ENCODE data around the gene ARID1B. TPM values are rescaled to one million over a fixed set of nuclear protein-coding genes. Genes with fewer than 3 reads are reported as not detected.

ARID1B gene
- total RNA-seq, 2 donors from 2014 or later: 43.9 to 44.6 TPM

GRCh38 chr6:157104803-157105202, 327.6 kb downstream of the ARID1B start:
- H3K9me3 ChIP-seq: no peaks in the 10 kb centered on the region
- H3K27ac ChIP-seq: no peak overlapping the region
- H3K4me1 ChIP-seq: peaks cover 0 to 46% of the 10 kb centered on the region in 2 donors
- no peak for DNase-seq (ENCODE audit: low spot score)
- no peaks in the 10 kb centered on the region for H3K36me3 ChIP-seq
- no peak for TF ChIP-seq CTCF (IDR thresholded peaks at IDR 0.05)
- no peak overlapping the region for H3K4me3 ChIP-seq
- H3K27me3 ChIP-seq: no peaks in the 10 kb centered on the region

- H3K4me1 ChIP-seq: peaks cover 0 to 36% of the 10 kb centered on the region in 2 donors
- no peak for DNase-seq (ENCODE audit: low spot score)
- no peaks in the 10 kb centered on the region for H3K27me3 ChIP-seq
- no peak overlapping the region for H3K4me3 ChIP-seq
- no peak overlapping the region for H3K27ac ChIP-seq
- no peaks in the 10 kb centered on the region for H3K9me3 ChIP-seq
- TF ChIP-seq CTCF (IDR thresholded peaks at IDR 0.05): no peak
- H3K36me3 ChIP-seq: no peaks in the 10 kb centered on the region
Measured at GRCh38 chr6:157106487-157106886, 329.3 kb downstream of the ARID1B start.

DNA sequence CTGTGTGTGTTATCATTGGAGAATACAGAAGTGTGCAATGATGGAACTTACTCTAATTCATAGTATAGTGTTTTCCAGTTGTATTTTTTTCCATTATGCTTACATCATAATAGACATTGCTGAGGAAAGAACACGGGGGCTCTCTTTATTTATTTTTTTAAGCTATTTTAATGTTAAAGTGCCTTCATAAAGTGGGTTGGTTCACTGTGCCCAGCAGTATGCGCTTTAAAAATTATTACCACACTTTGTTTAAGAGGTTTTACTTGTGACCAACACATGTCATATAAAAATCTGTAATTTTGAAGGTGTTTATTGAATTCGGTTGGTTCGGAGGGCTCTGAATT, 330.4 kb downstream of the ARID1B start:
- no peaks in the 10 kb centered on the region for H3K36me3 ChIP-seq
- H3K4me3 ChIP-seq: no peak overlapping the region
- H3K27ac ChIP-seq: no peak overlapping the region
- DNase-seq (ENCODE audit: low spot score): no peak
- no peaks in the 10 kb centered on the region for H3K27me3 ChIP-seq
- H3K9me3 ChIP-seq: no peaks in the 10 kb centered on the region
- peaks cover 0 to 36% of the 10 kb centered on the region in 2 donors for H3K4me1 ChIP-seq
- TF ChIP-seq CTCF (IDR thresholded peaks at IDR 0.05): no peak

DNA sequence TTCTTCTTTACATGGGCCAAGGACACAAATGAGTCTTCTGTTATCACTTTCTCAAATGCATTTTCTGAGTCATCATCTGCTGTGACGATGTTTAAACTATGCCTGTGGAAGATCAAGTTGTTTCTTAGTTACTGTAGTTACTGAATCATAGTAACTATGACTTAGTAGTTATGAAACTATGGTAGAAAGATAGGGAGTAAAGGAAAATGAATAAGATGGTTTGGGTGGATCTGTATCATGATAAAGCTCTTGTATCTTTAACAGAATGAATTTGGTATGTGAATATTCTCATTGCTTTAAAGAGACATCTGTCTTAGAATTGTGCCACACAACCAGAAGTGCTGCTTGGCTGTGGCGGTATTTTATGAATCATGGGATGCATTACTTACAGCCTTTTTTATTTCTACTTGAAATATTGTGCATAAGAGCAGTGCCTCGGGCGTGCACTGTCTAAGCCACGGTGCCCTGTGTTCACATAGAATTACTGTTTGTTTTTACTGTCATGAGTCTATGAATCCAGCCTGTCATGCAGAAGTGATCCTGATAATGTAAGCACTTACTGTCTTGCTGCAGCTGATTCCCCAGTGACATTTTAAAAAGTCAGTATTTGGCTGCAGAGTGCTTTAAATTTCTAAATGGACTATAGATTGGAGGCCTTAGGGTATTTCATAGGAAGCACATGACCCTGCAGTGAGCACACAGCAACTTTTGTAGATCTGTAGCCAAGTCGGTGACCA, 330.9 kb downstream of the ARID1B start:
- DNase-seq (ENCODE audit: low spot score): no peak
- H3K27ac ChIP-seq: no peak overlapping the region

GRCh38 chr6:157108923-157109322, 331.7 kb downstream of the ARID1B start:
- TF ChIP-seq CTCF (IDR thresholded peaks at IDR 0.05): no peak
- Histone ChIP-seq H3K36me3 (peaks cover 6% of the 10 kb centered on the region), H3K27me3 (no peaks in the 10 kb centered on the region), H3K27ac (no peak overlapping the region), H3K9me3 (no peaks in the 10 kb centered on the region), H3K4me1 (peaks cover 0 to 36% of the 10 kb centered on the region in 2 donors), H3K4me3 (no peak overlapping the region)
- no peak for DNase-seq (ENCODE audit: low spot score)

More for the DNA sequence above, 330.9 kb downstream of the ARID1B start:
- no peak for TF ChIP-seq CTCF (IDR thresholded peaks at IDR 0.05)
- Histone ChIP-seq H3K9me3 (no peaks in the 10 kb centered on the region), H3K4me1 (peaks cover 0 to 36% of the 10 kb centered on the region in 2 donors), H3K4me3 (no peak overlapping the region), H3K27me3 (no peaks in the 10 kb centered on the region), H3K36me3 (peaks cover 1% of the 10 kb centered on the region)

DNA sequence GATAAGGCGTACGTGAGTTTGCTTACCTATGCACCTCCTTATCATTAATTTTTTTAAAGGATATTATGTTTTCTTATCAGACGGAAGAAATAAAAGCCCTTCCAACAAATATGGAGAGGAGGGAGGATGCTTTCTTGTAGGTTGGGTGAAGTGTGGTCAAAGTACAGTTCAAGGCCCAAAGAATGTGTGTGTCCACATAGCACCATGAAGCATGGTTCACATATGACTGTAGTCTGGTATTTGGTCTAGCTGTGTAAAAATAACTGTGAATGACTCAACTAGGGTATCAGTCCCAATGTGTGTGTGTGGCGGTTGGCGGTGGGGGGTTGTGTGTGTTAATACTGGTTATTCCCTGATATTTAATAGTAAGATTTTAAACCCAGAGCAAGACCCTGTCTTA, 333.4 kb downstream of the ARID1B start:
- DNase-seq (ENCODE audit: low spot score): no peak
- peaks cover 0 to 36% of the 10 kb centered on the region in 2 donors for H3K4me1 ChIP-seq
- H3K27ac ChIP-seq: no peak overlapping the region
- no peak overlapping the region for H3K4me3 ChIP-seq
- no peaks in the 10 kb centered on the region for H3K9me3 ChIP-seq
- TF ChIP-seq CTCF (IDR thresholded peaks at IDR 0.05): no peak
- no peaks in the 10 kb centered on the region for H3K27me3 ChIP-seq
- H3K36me3 ChIP-seq: peaks cover 6% of the 10 kb centered on the region
